GM12892 (cell line): ENCODE data around the gene USP5.

Experiments
- POLR2A ChIP-seq: IDR thresholded peaks from 2 replicates; pipeline ENCODE4 v1.6.1; 2011; ENCODE audit warnings: low read depth, low read length, control low read depth
- POLR2AphosphoS5 ChIP-seq: IDR thresholded peaks from 2 replicates; pipeline ENCODE4 v1.6.1; 2011; ENCODE audit warnings: low read depth, low read length, control low read depth
- TAF1 ChIP-seq: IDR thresholded peaks from 2 replicates; pipeline ENCODE4 v1.6.1; 2011; ENCODE audit warnings: low read depth, mild to moderate bottlenecking, control low read depth, low read length, borderline replicate concordance

DNA sequence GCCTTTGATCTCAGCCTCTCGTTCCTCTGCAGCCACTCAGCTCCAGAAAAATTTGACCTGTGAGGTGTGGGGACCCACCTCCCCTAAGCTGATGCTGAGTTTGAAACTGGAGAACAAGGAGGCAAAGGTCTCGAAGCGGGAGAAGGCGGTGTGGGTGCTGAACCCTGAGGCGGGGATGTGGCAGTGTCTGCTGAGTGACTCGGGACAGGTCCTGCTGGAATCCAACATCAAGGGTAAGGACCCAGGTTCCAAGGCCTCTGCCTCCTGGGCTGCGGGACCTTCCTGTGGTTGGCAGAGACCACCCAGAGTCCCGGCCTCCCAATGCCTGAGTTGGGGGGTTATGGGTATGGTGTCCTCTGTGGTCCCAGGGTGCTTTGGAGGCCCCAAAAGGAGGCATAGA lies 34.9 kb upstream of the USP5 start:
- TF ChIP-seq TAF1 (no peak), POLR2A (no peak), POLR2AphosphoS5 (no peak)
